NCI-H460 (cell line): ENCODE data around the gene POTEJ. TPM values are rescaled to one million over a fixed set of nuclear protein-coding genes. Genes with fewer than 3 reads are reported as not detected.
"Not testable (repeated sequence)": the region's sequence is repeated elsewhere in the genome, so short reads cannot be mapped to it uniquely, and the experiment has no call there.

Experiments used
- DNase-seq: peaks from one replicate; pipeline ENCODE4 v3.0.0-alpha.2; 2016; ENCODE audit warnings: low read depth; ENCODE audit errors: extremely low read depth
- total RNA-seq: library from RNA; depleted of rRNA; stranded (reverse); fragments of >200 nt; shearing (Covaris generic); gene quantifications from 2 replicates; pipeline ENCODE4 v1.2.3, GENCODE V29; 2014

Gene POTEJ
- total RNA-seq, 1 experiment from 2014 or later = not detected

- DNase-seq = not testable (repeated sequence)
Observed at GRCh38 chr2:130601648-130602302, 9.5 kb upstream of the POTEJ start.

- not testable (repeated sequence) for DNase-seq
Observed at GRCh38 chr2:130608276-130609001, 2.8 kb upstream of the POTEJ start.

GRCh38 chr2:130609002-130609920 lies 2.0 kb upstream of the POTEJ start:
- not testable (repeated sequence) for DNase-seq

- not testable (repeated sequence) for DNase-seq
Observed at GRCh38 chr2:130610486-130610885, 754 bp upstream of the POTEJ start.

GRCh38 chr2:130628784-130629475 lies 17.7 kb downstream of the POTEJ start:
- DNase-seq = not testable (repeated sequence)

GRCh38 chr2:130638973-130639372 lies 27.7 kb downstream of the POTEJ start:
- not testable (repeated sequence) for DNase-seq

GRCh38 chr2:130641688-130642087 lies 30.4 kb downstream of the POTEJ start:
- DNase-seq = not testable (repeated sequence)

- DNase-seq = not testable (repeated sequence)
Observed at GRCh38 chr2:130649285-130649684, 38.0 kb downstream of the POTEJ start.

- not testable (repeated sequence) for DNase-seq
Observed at GRCh38 chr2:130664506-130664905, 53.3 kb downstream of the POTEJ start.

- DNase-seq = not testable (repeated sequence)
Observed at GRCh38 chr2:130665596-130665995, 54.4 kb downstream of the POTEJ start.

- DNase-seq = not testable (repeated sequence)
Observed at GRCh38 chr2:130667516-130667915, 56.3 kb downstream of the POTEJ start.

- not testable (repeated sequence) for DNase-seq
Observed at GRCh38 chr2:130670026-130670745, 58.9 kb downstream of the POTEJ start.

GRCh38 chr2:130692041-130692770 lies 81.0 kb downstream of the POTEJ start:
- DNase-seq = not testable (repeated sequence)

- peak; percentile 59 for DNase-seq
Observed at GRCh38 chr2:130693474-130693873, 82.2 kb downstream of the POTEJ start.

- not testable (repeated sequence) for DNase-seq
Observed at GRCh38 chr2:130703250-130703649, 92.0 kb downstream of the POTEJ start.
